HG03064 (cell line): Measurements from ENCODE around the gene PRKCE.

ENCODE experiments used
- ATAC-seq: cut with Tn5 transposase; IDR thresholded peaks from one replicate; pipeline ENCODE4 v1.9.1; 2021; ENCODE audit warnings: low read depth; ENCODE audit not compliant: unreplicated experiment

PRKCE gene

GRCh38 chr2:45651415-45652089 lies at the start of gene PRKCE:
PRKCE (plus strand) TSS chr2:45651675.
- peak; percentile 5 for ATAC-seq

GRCh38 chr2:45602624-45603023 lies 48.9 kb upstream of the PRKCE start:
- no peak for ATAC-seq

- no peak for ATAC-seq
Observed at GRCh38 chr2:45605116-45605515, 46.4 kb upstream of the PRKCE start.

- no peak for ATAC-seq
Observed at GRCh38 chr2:45606796-45607195, 44.7 kb upstream of the PRKCE start.

- no peak for ATAC-seq
Observed at GRCh38 chr2:45607701-45608100, 43.8 kb upstream of the PRKCE start.

- peak; percentile 32 for ATAC-seq
Observed at GRCh38 chr2:45610281-45611019, 41.0 kb upstream of the PRKCE start.

- peak; percentile 86 for ATAC-seq
Observed at GRCh38 chr2:45611020-45611859, 40.2 kb upstream of the PRKCE start, which contains the start of gene SRBD1. SRBD1 (minus strand) TSS chr2:45611267; CDS start chr2:45605441, 5,826 bp downstream.

- ATAC-seq, result no peak
Observed at GRCh38 chr2:45612285-45612684, 39.2 kb upstream of the PRKCE start.

- no peak for ATAC-seq
Observed at GRCh38 chr2:45612731-45613130, 38.7 kb upstream of the PRKCE start.

- no peak for ATAC-seq
Observed at GRCh38 chr2:45614330-45614729, 37.1 kb upstream of the PRKCE start.

- no peak for ATAC-seq
Observed at GRCh38 chr2:45614871-45615415, 36.5 kb upstream of the PRKCE start.

GRCh38 chr2:45616658-45617411 lies 34.6 kb upstream of the PRKCE start:
- ATAC-seq, result no peak

GRCh38 chr2:45617496-45617895 lies 34.0 kb upstream of the PRKCE start:
- no peak for ATAC-seq

GRCh38 chr2:45622336-45623075 lies 29.0 kb upstream of the PRKCE start:
- ATAC-seq, result no peak

- ATAC-seq, result no peak
Observed at GRCh38 chr2:45623098-45623497, 28.4 kb upstream of the PRKCE start.

- ATAC-seq, result no peak
Observed at GRCh38 chr2:45625824-45626223, 25.7 kb upstream of the PRKCE start.

GRCh38 chr2:45626387-45627221 lies 24.9 kb upstream of the PRKCE start:
- ATAC-seq, result no peak

- no peak for ATAC-seq
Observed at GRCh38 chr2:45627911-45628310, 23.6 kb upstream of the PRKCE start.

- ATAC-seq, result no peak
Observed at GRCh38 chr2:45629971-45630370, 21.5 kb upstream of the PRKCE start.
